Measurements from ENCODE around the gene TPD52L1. TPM values are rescaled to one million over a fixed set of nuclear protein-coding genes. Genes with fewer than 3 reads are reported as not detected.
A peak's percentile ranks its signal among the peaks of the same experiment; 100 is the strongest.
"Not testable (repeated sequence)": the region's sequence is repeated elsewhere in the genome, so short reads cannot be mapped to it uniquely, and the experiment has no call there.

Gene TPD52L1
- total RNA-seq, 4 donors from 2014 or later: 123 to 234 (median 175) TPM

GRCh38 chr6:125154118-125154760 is 666 bp downstream of the TPD52L1 start:
- intact Hi-C loops (cut with DNase I; ENCODE audit: low total_unique reads): no loop called here
- peak overlapping the region; percentile 41 for H3K4me3 ChIP-seq (ENCODE audit: low read depth, poor library complexity, severe bottlenecking)
- WGBS, 2 donors: 3 to 9% methylated on average over 9 to 48 of the region's 50 CpGs
- DNase-seq (ENCODE audit: low spot score in 2 of 2): no peak
- no peak for TF ChIP-seq POLR2A (IDR thresholded peaks at IDR 0.05)
- TF ChIP-seq, protein P1, sequence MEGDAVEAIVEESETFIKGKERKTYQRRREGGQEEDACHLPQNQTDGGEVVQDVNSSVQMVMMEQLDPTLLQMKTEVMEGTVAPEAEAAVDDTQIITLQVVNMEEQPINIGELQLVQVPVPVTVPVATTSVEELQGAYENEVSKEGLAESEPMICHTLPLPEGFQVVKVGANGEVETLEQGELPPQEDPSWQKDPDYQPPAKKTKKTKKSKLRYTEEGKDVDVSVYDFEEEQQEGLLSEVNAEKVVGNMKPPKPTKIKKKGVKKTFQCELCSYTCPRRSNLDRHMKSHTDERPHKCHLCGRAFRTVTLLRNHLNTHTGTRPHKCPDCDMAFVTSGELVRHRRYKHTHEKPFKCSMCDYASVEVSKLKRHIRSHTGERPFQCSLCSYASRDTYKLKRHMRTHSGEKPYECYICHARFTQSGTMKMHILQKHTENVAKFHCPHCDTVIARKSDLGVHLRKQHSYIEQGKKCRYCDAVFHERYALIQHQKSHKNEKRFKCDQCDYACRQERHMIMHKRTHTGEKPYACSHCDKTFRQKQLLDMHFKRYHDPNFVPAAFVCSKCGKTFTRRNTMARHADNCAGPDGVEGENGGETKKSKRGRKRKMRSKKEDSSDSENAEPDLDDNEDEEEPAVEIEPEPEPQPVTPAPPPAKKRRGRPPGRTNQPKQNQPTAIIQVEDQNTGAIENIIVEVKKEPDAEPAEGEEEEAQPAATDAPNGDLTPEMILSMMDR (IDR thresholded peaks at IDR 0.05): no peak

GRCh38 chr6:125154761-125155135 is 1.2 kb downstream of the TPD52L1 start:
- whole genome bisulfite sequencing, 2 donors: 43 to 49% methylated on average over 14 of the region's 14 CpGs
- no peak for DNase-seq (ENCODE audit: low spot score in 2 of 2)
- intact Hi-C loops (cut with DNase I; ENCODE audit: low total_unique reads): no loop called here
- no peak for TF ChIP-seq POLR2A (IDR thresholded peaks at IDR 0.05)
- TF ChIP-seq, protein P1 (IDR thresholded peaks at IDR 0.05): no peak
- H3K4me3 ChIP-seq (ENCODE audit: low read depth, poor library complexity, severe bottlenecking): peak overlapping the region; percentile 41

DNA sequence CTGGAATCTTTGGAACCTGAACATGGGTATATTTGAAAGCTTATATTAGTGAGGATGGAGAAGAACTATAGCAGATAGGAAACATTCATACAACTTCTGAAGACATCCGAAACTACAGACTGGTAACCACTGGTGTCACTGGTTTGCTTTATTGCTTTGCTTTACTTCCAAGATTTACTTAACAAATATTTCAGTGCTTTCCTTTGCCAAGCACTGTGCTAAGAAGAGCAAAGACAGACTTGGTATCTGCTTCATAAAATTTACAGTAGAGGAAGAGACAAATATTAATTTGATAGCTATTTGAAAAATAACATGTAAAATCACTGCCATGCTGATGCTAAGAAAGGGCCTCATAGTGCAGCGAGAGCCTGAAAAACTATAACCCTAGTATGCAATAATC is 1.8 kb downstream of the TPD52L1 start:
- DNase-seq (ENCODE audit: low spot score in 2 of 2): no peak
- no peak overlapping the region for H3K4me3 ChIP-seq (ENCODE audit: low read depth, poor library complexity, severe bottlenecking)
- intact Hi-C loops (cut with DNase I; ENCODE audit: low total_unique reads): no loop called here
- TF ChIP-seq POLR2A (IDR thresholded peaks at IDR 0.05): no peak
- TF ChIP-seq, protein P1 (IDR thresholded peaks at IDR 0.05): no peak
- WGBS, 2 donors: 78 to 84% methylated on average over 2 of the region's 2 CpGs

DNA sequence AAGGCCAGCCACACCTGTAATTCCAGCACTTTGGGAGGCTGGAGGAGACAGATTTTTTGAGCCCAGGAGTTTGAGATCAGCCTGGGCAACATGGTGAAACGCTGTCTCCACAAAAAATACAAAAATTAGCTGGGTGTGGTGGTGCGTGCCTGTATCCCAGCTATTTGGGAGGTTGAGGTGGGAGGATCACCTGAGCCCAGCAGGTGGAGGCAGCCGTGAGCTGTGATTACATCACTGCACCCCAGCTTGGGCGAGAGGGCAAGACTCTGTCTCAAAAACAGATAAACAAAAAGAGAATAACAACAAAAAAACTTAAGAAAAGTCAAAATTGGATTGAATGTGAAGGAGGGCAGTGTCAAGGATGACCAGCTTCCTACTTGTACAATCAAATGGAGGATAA is 2.9 kb downstream of the TPD52L1 start:
- WGBS, 2 donors: 65 to 68% methylated on average over 4 of the region's 4 CpGs
- intact Hi-C loops (cut with DNase I; ENCODE audit: low total_unique reads): no loop called here
- H3K4me3 ChIP-seq (ENCODE audit: low read depth, poor library complexity, severe bottlenecking): no peak overlapping the region
- TF ChIP-seq, protein P1 (IDR thresholded peaks at IDR 0.05): no peak
- no peak for TF ChIP-seq POLR2A (IDR thresholded peaks at IDR 0.05)
- DNase-seq (ENCODE audit: low spot score in 2 of 2): no peak

DNA sequence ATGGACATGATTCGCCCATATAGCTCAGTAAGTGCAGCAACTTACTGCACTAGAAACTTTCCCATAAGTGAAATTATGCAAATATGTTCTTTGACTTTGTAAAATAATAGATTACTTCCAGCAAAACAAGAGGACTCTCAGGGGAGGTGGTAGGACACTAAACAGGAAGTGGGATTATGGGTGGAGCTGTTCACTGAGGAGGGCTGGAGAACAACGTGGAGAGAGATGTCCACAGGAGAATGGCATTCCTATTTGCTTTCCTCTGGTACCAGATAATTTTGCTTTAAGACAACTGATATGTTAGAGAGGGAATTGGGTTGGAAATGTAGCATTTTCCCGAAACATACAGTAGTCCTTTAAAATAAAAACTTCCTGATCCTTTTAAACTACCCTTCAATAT is 3.7 kb downstream of the TPD52L1 start:
- no peak for DNase-seq (ENCODE audit: low spot score in 2 of 2)
- intact Hi-C loops (cut with DNase I; ENCODE audit: low total_unique reads): no loop called here
- no peak overlapping the region for H3K4me3 ChIP-seq (ENCODE audit: low read depth, poor library complexity, severe bottlenecking)
- WGBS, 2 donors: 67% methylated on average over 3 of the region's 3 CpGs
- no peak for TF ChIP-seq POLR2A (IDR thresholded peaks at IDR 0.05)
- TF ChIP-seq, protein P1 (IDR thresholded peaks at IDR 0.05): no peak

DNA sequence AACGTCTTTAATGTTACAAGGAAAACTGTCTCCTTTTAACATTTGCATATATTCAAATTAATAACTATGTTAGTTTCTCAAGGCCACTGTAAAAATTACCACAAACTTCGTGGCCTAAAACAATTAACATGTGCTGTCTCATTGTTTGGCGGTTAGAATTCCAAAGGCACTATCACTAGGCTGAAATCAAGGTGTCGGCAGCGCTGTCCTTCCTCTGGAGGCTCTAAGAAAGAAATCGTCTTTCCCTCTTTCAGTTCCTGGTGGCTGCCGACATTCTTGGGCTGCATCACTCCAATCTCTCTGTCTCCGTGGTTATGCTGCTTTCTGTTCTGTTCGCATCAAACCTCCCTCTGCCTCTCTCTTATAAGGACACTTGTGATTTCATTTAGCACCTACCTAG is 4.2 kb downstream of the TPD52L1 start:
- no peak overlapping the region for H3K4me3 ChIP-seq (ENCODE audit: low read depth, poor library complexity, severe bottlenecking)
- no peak for TF ChIP-seq POLR2A (IDR thresholded peaks at IDR 0.05)
- TF ChIP-seq, protein P1 (IDR thresholded peaks at IDR 0.05): no peak
- DNase-seq (ENCODE audit: low spot score in 2 of 2): no peak
- intact Hi-C loops (cut with DNase I; ENCODE audit: low total_unique reads): no loop called here
- 85% methylated on average over 9 of the region's 9 CpGs for WGBS, 2 donors

DNA sequence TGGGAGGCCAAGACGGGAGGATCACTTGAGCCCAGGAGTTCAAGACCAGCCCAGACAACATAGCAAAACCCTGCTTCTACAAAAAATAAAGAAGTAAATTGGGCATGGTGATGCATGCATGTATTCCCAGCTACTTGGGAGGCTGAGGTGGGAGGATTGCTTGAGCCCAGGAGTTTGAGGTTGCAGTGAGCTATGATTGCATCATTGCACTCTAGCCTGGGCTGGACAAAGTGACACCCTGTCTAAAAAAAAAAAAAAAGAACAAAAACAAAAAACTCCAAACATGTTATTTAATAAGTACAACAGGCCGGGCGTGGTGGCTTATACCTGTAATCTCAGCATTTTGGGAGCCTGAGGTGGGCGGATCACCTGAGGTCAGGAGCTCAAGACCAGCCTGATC is 9.8 kb downstream of the TPD52L1 start:
- DNase-seq (ENCODE audit: low spot score in 2 of 2); intact Hi-C loops (cut with DNase I; ENCODE audit: low total_unique reads); H3K4me3 ChIP-seq (ENCODE audit: low read depth, poor library complexity, severe bottlenecking): not testable (repeated sequence)
- WGBS, 2 donors: 97 to 98% methylated on average over 4 of the region's 4 CpGs
